ENCODE measurements around the gene DDX24. TPM values are rescaled to one million over a fixed set of nuclear protein-coding genes. Genes with fewer than 3 reads are reported as not detected.

The DDX24 gene
- total and polyA plus RNA-seq, 9 of the 15 experiments (the other 6 are each of a cell fraction or from before 2014, with no cell fraction given), result 82.4 to 175 (median 122) TPM

DNA sequence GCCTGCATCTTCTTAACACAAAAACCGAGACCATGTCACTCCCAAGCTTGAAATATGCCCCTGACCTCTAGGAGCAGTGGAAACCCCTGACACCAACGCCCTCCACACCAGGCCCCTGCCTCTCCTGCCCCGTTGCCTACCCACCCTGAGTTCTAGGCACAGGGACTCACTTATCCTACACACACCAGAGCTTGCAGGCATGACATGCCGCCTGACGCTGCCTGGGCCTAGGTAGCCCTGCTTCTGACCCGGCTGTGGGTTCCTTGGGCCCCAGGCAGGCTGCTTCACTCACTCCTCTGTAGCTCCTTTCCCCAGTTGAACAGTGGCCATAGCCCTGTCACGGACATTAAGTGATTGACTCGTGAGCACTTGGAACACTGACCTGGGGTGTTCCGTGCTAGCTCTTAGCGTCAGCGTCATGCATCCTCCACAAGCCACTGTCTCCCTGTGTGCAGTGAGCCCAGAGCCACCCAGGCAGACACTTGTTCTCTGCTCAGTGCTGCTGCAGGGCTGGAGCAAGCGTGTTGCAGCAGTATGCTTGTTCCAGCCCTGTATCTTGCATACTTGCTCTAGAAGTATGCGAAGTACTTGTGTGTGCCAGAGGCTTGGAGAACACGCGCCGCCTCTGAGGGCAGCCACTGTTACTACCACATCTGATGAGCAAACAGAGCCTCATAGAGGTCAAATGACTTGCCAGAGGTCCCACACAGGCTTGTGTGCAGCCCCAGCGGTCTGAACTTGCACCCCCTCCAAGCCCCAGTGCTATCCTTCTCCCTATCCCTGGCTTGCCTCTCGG lies 39.3 kb downstream of the DDX24 start (continued):
- TF ChIP-seq REST (IDR thresholded peaks at IDR 0.05; ENCODE audit: borderline replicate concordance) (no peak), REST (CRISPR knock-in tag; IDR thresholded peaks at IDR 0.05; ENCODE audit: low read depth) (no peak), TAL1 (IDR thresholded peaks at IDR 0.05) (no peak), FOXJ3 (CRISPR knock-in tag; IDR thresholded peaks at IDR 0.05) (no peak), TEAD2 (tag; IDR thresholded peaks at IDR 0.05) (no peak), ZNF696 (CRISPR knock-in tag; conservative IDR thresholded peaks at IDR 0.05) (no peak), RBFOX2 (IDR thresholded peaks at IDR 0.05; ENCODE audit: low read depth, low read length) (no peak)
